Panc1 (cell line): ENCODE data around the gene USP3. TPM values are rescaled to one million over a fixed set of nuclear protein-coding genes. Genes with fewer than 3 reads are reported as not detected.
A peak's percentile ranks its signal among the peaks of the same experiment; 100 is the strongest.

Source experiments
- ATAC-seq: fragments of 200-7000 bp; cut with Tn5 transposase; 2 replicates; pipeline ENCODE4 v1.9.1; 2020; ENCODE audit warnings: mild to moderate bottlenecking, moderate library complexity
- BruUV-seq: library from RNA; stranded (reverse); fragments of 400-500 nt; replicated peaks from 2 replicates; lab custom pipeline; 2021; lab: Mats Ljungman, UMichigan
- CTCF ChIA-PET: fragments of 300-600 bp; sonication (Branson Sonifier 250); formaldehyde crosslinking; loops from one replicate; lab custom pipeline; 2022; ENCODE audit warnings: antibody characterized with exemption; lab: Charles Lee
- POLR2A ChIA-PET: fragments of 300-600 bp; sonication (Branson Sonifier 250); formaldehyde crosslinking; loops from one replicate; lab custom pipeline; 2022; ENCODE audit warnings: antibody characterized with exemption; lab: Charles Lee
- DNase-seq: peaks from one replicate; pipeline ENCODE4 v3.0.0-alpha.2; 2010; ENCODE audit warnings: low read depth, low spot score
- H3K27ac ChIP-seq: 2 replicates; pipeline ENCODE4 v1.5.1; 2011; ENCODE audit warnings: mild to moderate bottlenecking, low read length, inconsistent platforms
- H3K27me3 ChIP-seq: fragments of 200-500 bp; sonication (Bioruptor generic); 2 replicates; pipeline ENCODE4 v1.6.0; 2014; ENCODE audit warnings: low read length, inconsistent platforms; ENCODE audit not compliant: control insufficient read depth, insufficient read depth
- H3K36me3 ChIP-seq: fragments of 200-500 bp; sonication (Bioruptor generic); 2 replicates; pipeline ENCODE4 v1.5.1; 2014; ENCODE audit warnings: inconsistent platforms, mild to moderate bottlenecking, low read length, moderate library complexity; ENCODE audit not compliant: control insufficient read depth, insufficient read depth
- H3K4me1 ChIP-seq: 2 replicates; pipeline ENCODE4 v1.5.1; 2011; ENCODE audit warnings: inconsistent platforms, mild to moderate bottlenecking, low read length, moderate library complexity; ENCODE audit not compliant: control insufficient read depth, insufficient read depth
- H3K4me3 ChIP-seq, 2 experiments: 2 replicates each; pipeline ENCODE4 v1.5.1; 2011 to 2012; ENCODE audit warnings: low read depth in 2 of 2, low read length in 2 of 2, mild to moderate bottlenecking in 2 of 2, inconsistent platforms in 1 of 2, moderate library complexity in 1 of 2
- H3K9me3 ChIP-seq: fragments of 200-500 bp; sonication (Bioruptor generic); 2 replicates; pipeline ENCODE4 v1.5.1; 2014; ENCODE audit warnings: low read depth, mild to moderate bottlenecking, inconsistent platforms, low read length, moderate library complexity; ENCODE audit not compliant: control insufficient read depth, insufficient read depth
- POLR2AphosphoS5 ChIP-seq: IDR thresholded peaks from 2 replicates; pipeline ENCODE4 v1.6.1; 2012; ENCODE audit warnings: mild to moderate bottlenecking, low read depth, low read length, moderate library complexity
- SIN3A ChIP-seq: IDR thresholded peaks from 2 replicates; pipeline ENCODE4 v1.6.1; 2012; ENCODE audit warnings: low read depth, mild to moderate bottlenecking, low read length, moderate library complexity, borderline replicate concordance; ENCODE audit not compliant: insufficient read depth
- TCF7L2 ChIP-seq: IDR thresholded peaks from 2 replicates; pipeline ENCODE4 v1.6.1; 2011; ENCODE audit warnings: mild to moderate bottlenecking, low read depth, low read length, inconsistent platforms
- in situ Hi-C: cut with HindIII; loops from 2 replicates; pipeline ENCODE4 v1.10.0; 2016; ENCODE audit warnings: low sequenced_read_pairs, low pct_unique_long_range_greater_than_20kb
- intact Hi-C: fragments of 100-400 bp; cut with micrococcal nuclease; formaldehyde crosslinking; loops from one replicate; pipeline ENCODE4 v1.10.0; 2022; ENCODE audit not compliant: unreplicated experiment
- total RNA-seq: library from RNA; stranded (reverse); gene quantifications from one replicate; pipeline ENCODE4 v1.2.1, GENCODE V29; 2021; ENCODE audit not compliant: unreplicated experiment
- TF ChIP-seq, protein P1 (sequence below): fragments of 450-650 bp; IDR thresholded peaks from 2 replicates; pipeline ENCODE4 v1.5.1; 2017; ENCODE audit warnings: mild to moderate bottlenecking
- TF ChIP-seq, protein P2 (sequence below), 2 experiments: IDR thresholded peaks; 2 replicates each; pipeline ENCODE4 v1.6.1; 2011 to 2012; ENCODE audit warnings: low read depth in 2 of 2, control low read depth in 1 of 2, low read length in 1 of 2, mild to moderate bottlenecking in 1 of 2, moderate library complexity in 1 of 2; ENCODE audit not compliant: insufficient read depth in 1 of 2

Gene USP3
- total RNA-seq, 1 experiment from 2014 or later: 51.4 TPM

- Histone ChIP-seq H3K4me1 (peaks cover 7% of the 10 kb centered on the region), H3K36me3 (no peaks in the 10 kb centered on the region), H3K4me3 (no peak overlapping the region), H3K27ac (peak overlapping the region; percentile 7; the same call in 1 of the 2 replicates), H3K9me3 (no peaks in the 10 kb centered on the region), H3K27me3 (no peaks in the 10 kb centered on the region)
- ChIA-PET CTCF (no interaction called here), POLR2A (interaction anchor here (0.6 kb wide), 2 partner anchors 85 to 1880 kb away, joined by 3 to 9 read pairs; no protein-coding TSS in a partner anchor)
- TF ChIP-seq SIN3A: no peak
- TF ChIP-seq, protein P1, sequence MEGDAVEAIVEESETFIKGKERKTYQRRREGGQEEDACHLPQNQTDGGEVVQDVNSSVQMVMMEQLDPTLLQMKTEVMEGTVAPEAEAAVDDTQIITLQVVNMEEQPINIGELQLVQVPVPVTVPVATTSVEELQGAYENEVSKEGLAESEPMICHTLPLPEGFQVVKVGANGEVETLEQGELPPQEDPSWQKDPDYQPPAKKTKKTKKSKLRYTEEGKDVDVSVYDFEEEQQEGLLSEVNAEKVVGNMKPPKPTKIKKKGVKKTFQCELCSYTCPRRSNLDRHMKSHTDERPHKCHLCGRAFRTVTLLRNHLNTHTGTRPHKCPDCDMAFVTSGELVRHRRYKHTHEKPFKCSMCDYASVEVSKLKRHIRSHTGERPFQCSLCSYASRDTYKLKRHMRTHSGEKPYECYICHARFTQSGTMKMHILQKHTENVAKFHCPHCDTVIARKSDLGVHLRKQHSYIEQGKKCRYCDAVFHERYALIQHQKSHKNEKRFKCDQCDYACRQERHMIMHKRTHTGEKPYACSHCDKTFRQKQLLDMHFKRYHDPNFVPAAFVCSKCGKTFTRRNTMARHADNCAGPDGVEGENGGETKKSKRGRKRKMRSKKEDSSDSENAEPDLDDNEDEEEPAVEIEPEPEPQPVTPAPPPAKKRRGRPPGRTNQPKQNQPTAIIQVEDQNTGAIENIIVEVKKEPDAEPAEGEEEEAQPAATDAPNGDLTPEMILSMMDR: no peak
- TF ChIP-seq, protein P2, sequence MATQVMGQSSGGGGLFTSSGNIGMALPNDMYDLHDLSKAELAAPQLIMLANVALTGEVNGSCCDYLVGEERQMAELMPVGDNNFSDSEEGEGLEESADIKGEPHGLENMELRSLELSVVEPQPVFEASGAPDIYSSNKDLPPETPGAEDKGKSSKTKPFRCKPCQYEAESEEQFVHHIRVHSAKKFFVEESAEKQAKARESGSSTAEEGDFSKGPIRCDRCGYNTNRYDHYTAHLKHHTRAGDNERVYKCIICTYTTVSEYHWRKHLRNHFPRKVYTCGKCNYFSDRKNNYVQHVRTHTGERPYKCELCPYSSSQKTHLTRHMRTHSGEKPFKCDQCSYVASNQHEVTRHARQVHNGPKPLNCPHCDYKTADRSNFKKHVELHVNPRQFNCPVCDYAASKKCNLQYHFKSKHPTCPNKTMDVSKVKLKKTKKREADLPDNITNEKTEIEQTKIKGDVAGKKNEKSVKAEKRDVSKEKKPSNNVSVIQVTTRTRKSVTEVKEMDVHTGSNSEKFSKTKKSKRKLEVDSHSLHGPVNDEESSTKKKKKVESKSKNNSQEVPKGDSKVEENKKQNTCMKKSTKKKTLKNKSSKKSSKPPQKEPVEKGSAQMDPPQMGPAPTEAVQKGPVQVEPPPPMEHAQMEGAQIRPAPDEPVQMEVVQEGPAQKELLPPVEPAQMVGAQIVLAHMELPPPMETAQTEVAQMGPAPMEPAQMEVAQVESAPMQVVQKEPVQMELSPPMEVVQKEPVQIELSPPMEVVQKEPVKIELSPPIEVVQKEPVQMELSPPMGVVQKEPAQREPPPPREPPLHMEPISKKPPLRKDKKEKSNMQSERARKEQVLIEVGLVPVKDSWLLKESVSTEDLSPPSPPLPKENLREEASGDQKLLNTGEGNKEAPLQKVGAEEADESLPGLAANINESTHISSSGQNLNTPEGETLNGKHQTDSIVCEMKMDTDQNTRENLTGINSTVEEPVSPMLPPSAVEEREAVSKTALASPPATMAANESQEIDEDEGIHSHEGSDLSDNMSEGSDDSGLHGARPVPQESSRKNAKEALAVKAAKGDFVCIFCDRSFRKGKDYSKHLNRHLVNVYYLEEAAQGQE (IDR thresholded peaks at IDR 0.05; ENCODE audit: insufficient read depth in 1 of 2, low read depth in 2 of 2, low read length in 1 of 2): no peak
- no peak for TF ChIP-seq TCF7L2
- TF ChIP-seq POLR2AphosphoS5: no peak
- intact Hi-C loops: no loop called here
- no TSS peak for BruUV-seq
- DNase-seq: no peak
- in situ Hi-C loops: no loop called here
- ATAC-seq: no peak
These were observed 23.8 kb downstream of the USP3 start for GRCh38 chr15:63528138-63528659.

- POLR2A ChIA-PET: no interaction called here
- Histone ChIP-seq H3K27me3 (no peaks in the 10 kb centered on the region), H3K4me1 (peaks cover 3% of the 10 kb centered on the region), H3K27ac (no peak overlapping the region), H3K9me3 (no peaks in the 10 kb centered on the region), H3K4me3 (no peak overlapping the region), H3K36me3 (no peaks in the 10 kb centered on the region)
- ATAC-seq (no peak), DNase-seq (no peak)
- intact Hi-C loops (no loop called here), in situ Hi-C loops (no loop called here)
- CTCF ChIA-PET: no interaction called here
- TF ChIP-seq TCF7L2 (no peak), POLR2AphosphoS5 (no peak), SIN3A (no peak)
- TF ChIP-seq, protein P2 (IDR thresholded peaks at IDR 0.05; ENCODE audit: insufficient read depth in 1 of 2, low read depth in 2 of 2, low read length in 1 of 2): no peak
- TF ChIP-seq, protein P1: no peak
- no TSS peak for BruUV-seq
These were observed 25.8 kb downstream of the USP3 start for GRCh38 chr15:63530235-63530634.
